Measurements from ENCODE around the gene RBM46. TPM values are rescaled to one million over a fixed set of nuclear protein-coding genes. Genes with fewer than 3 reads are reported as not detected.

RBM46 gene
- total RNA-seq, 6 experiments from 2014 or later, result 0.11 to 0.15 TPM; not detected in 4

DNA sequence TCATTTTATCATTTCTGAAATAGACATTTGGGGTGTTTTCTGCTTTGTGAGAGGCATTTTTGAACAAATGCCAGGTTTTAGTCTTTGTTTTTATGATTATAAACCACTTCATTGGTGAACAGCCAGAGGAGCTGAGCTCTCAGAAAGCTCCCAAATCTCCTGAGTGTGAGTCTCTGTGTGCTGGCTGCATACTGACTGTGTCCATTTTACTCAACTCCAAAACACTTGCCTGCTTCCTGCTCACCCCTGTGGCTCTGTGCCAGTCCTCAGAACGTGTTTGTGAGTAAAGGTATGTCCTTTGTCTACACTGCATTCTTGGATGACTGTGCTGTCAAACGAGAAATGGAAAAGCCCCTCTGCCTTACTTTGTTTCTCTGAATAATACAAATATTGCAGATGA lies 42.6 kb upstream of the RBM46 start:
- Histone ChIP-seq H3K36me3 (no peaks in the 10 kb centered on the region), H3K9me3 (no peaks in the 10 kb centered on the region), H3K4me3 (no peak overlapping the region), H3K27ac (no peak overlapping the region), H3K4me1 (peaks cover 0 to 19% (median 0%) of the 10 kb centered on the region in 4 donors), H3K27me3 (peaks cover 0 to 11% of the 10 kb centered on the region in 2 donors)
- DNase-seq, result no peak
- intact Hi-C loops (cut with DNase I), result no loop called here
- 23% methylated on average over 2 of the region's 2 CpGs for WGBS (ENCODE audit: insufficient coverage, low coverage, low lambda C conversion rate, missing lambda C conversion rate)
- TF ChIP-seq POLR2A (IDR thresholded peaks at IDR 0.05), result no peak
- TF ChIP-seq, protein P1, sequence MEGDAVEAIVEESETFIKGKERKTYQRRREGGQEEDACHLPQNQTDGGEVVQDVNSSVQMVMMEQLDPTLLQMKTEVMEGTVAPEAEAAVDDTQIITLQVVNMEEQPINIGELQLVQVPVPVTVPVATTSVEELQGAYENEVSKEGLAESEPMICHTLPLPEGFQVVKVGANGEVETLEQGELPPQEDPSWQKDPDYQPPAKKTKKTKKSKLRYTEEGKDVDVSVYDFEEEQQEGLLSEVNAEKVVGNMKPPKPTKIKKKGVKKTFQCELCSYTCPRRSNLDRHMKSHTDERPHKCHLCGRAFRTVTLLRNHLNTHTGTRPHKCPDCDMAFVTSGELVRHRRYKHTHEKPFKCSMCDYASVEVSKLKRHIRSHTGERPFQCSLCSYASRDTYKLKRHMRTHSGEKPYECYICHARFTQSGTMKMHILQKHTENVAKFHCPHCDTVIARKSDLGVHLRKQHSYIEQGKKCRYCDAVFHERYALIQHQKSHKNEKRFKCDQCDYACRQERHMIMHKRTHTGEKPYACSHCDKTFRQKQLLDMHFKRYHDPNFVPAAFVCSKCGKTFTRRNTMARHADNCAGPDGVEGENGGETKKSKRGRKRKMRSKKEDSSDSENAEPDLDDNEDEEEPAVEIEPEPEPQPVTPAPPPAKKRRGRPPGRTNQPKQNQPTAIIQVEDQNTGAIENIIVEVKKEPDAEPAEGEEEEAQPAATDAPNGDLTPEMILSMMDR (IDR thresholded peaks at IDR 0.05), result no peak
- no peak for ATAC-seq

DNA sequence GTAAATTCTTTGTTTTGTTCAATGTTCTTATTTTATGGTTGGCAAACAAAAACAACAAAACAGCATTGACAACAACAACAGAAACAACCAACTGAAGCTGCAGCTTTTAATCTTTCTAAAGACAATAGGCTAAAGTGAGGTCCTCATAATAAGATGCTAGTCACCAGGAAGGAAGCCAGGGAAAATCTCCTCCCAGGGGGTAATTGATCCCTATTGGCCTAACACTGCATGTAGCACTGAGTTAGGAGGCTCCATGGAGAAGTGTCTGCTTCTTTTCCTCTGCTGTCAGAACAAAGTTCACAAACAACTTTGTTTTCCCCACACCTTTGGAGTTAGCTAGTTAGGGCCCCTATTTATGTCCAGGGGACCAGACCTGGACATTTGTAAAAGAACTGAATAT lies 42.0 kb upstream of the RBM46 start:
- no peak overlapping the region for H3K4me3 ChIP-seq
- peaks cover 0 to 24% (median 1%) of the 10 kb centered on the region in 4 donors for H3K4me1 ChIP-seq
- H3K36me3 ChIP-seq, result no peaks in the 10 kb centered on the region
- peaks cover 0 to 16% of the 10 kb centered on the region in 2 donors for H3K27me3 ChIP-seq
- no peaks in the 10 kb centered on the region for H3K9me3 ChIP-seq
- DNase-seq (no peak), ATAC-seq (no peak)
- no peak overlapping the region for H3K27ac ChIP-seq
- TF ChIP-seq, protein P1 (IDR thresholded peaks at IDR 0.05), result no peak
- no peak for TF ChIP-seq POLR2A (IDR thresholded peaks at IDR 0.05)
- intact Hi-C loops (cut with DNase I), result no loop called here

DNA sequence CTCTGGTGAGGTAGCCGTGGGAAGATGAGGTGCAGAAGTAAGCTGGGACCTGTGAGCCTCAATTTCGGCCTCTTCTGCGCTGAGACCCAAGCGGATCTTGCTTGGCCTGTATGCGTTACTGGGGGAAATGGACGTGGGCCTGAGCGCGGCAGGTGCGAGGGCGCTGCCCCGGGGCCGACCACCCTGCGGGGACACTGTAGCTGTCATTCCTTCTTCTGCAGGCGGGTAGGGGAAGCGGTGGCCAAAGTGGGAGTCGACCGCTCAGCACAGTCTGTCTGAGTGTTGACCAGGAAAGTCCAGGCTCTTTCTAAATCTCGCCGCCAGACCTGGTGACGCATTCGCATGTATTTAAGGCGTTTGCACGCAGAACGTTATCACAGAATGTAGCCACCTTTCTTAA lies 40.6 kb upstream of the RBM46 start:
- WGBS (ENCODE audit: insufficient coverage, low coverage, low lambda C conversion rate, missing lambda C conversion rate), result 73% methylated on average over 9 of the region's 24 CpGs
- ATAC-seq, result no peak
- DNase-seq, result no peak

DNA sequence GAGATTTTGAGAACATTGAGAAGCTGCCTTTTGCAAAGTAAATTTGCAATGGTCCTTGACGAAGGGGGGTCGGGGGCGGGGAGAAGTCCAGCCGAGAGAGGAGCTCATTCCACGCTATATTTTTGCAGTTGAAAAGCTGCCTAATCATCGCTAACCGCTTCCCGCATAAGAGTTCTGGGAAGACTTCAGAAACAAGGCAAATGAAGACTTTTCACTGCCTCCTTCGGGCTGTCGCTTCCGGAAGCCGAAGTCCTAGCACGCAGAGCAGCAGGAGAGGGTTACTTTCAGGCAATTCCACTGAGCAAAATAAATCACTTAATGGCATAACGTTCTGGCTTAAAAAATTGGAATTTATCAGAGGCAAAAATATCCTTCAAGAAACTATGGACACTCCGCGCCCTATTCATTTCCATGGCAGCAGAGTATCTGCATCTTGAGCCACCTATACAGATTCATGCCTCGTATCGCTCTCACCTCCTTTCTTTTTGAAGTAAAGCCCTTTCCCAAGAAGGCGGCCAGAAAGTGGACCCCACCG lies 39.9 kb upstream of the RBM46 start:
- Histone ChIP-seq H3K4me3 (no peak overlapping the region), H3K4me1 (peaks cover 0 to 24% (median 3%) of the 10 kb centered on the region in 4 donors), H3K36me3 (no peaks in the 10 kb centered on the region), H3K9me3 (no peaks in the 10 kb centered on the region), H3K27ac (no peak overlapping the region), H3K27me3 (peaks cover 0 to 27% of the 10 kb centered on the region in 2 donors)
- intact Hi-C loops (cut with DNase I), result no loop called here
- ATAC-seq (no peak), DNase-seq (no peak)
- TF ChIP-seq, protein P1 (IDR thresholded peaks at IDR 0.05), result no peak
- 20% methylated on average over 17 of the region's 20 CpGs for WGBS (ENCODE audit: insufficient coverage, low coverage, low lambda C conversion rate, missing lambda C conversion rate)

More for the DNA sequence above, 40.6 kb upstream of the RBM46 start:
- Histone ChIP-seq H3K4me3 (no peak overlapping the region), H3K36me3 (no peaks in the 10 kb centered on the region), H3K27ac (no peak overlapping the region), H3K9me3 (no peaks in the 10 kb centered on the region), H3K27me3 (peaks cover 0 to 27% of the 10 kb centered on the region in 2 donors), H3K4me1 (peaks cover 0 to 24% (median 3%) of the 10 kb centered on the region in 4 donors)
- TF ChIP-seq, protein P1 (IDR thresholded peaks at IDR 0.05), result no peak
- no peak for TF ChIP-seq POLR2A (IDR thresholded peaks at IDR 0.05)
- intact Hi-C loops (cut with DNase I), result no loop called here

Data from right lobe of liver (tissue), 6 donors.